ENCODE data around the gene CRACR2B.

CRACR2B gene

GRCh38 chr11:869399-870126 is 41.8 kb downstream of the CRACR2B start:
- Histone ChIP-seq H3K27ac (ENCODE audit: low read depth, low read length) (no peak overlapping the region), H3F3A (ENCODE audit: insufficient read depth) (no peaks in the 10 kb centered on the region), H3K79me2 (ENCODE audit: insufficient read depth, low read length) (no peaks in the 10 kb centered on the region), H2AFZ (ENCODE audit: low read depth, low read length, severe bottlenecking) (no peak overlapping the region), H4K20me1 (ENCODE audit: low read depth, low read length) (no peaks in the 10 kb centered on the region), H3K27me3 (ENCODE audit: low read length) (no peaks in the 10 kb centered on the region), H3K4me3 (ENCODE audit: insufficient read depth, low read length, poor library complexity, severe bottlenecking) (no peak overlapping the region), H3K36me3 (ENCODE audit: low read length) (no peaks in the 10 kb centered on the region), H3K9me2 (replicated peaks; ENCODE audit: insufficient read depth, low read length) (no peaks in the 10 kb centered on the region), H3K9me3 (ENCODE audit: insufficient read depth, low read length) (no peaks in the 10 kb centered on the region), H3K9ac (ENCODE audit: low read length) (no peak overlapping the region), H3K4me2 (ENCODE audit: low read depth, low read length, poor library complexity, severe bottlenecking) (no peak overlapping the region)
- TF ChIP-seq, protein P1, sequence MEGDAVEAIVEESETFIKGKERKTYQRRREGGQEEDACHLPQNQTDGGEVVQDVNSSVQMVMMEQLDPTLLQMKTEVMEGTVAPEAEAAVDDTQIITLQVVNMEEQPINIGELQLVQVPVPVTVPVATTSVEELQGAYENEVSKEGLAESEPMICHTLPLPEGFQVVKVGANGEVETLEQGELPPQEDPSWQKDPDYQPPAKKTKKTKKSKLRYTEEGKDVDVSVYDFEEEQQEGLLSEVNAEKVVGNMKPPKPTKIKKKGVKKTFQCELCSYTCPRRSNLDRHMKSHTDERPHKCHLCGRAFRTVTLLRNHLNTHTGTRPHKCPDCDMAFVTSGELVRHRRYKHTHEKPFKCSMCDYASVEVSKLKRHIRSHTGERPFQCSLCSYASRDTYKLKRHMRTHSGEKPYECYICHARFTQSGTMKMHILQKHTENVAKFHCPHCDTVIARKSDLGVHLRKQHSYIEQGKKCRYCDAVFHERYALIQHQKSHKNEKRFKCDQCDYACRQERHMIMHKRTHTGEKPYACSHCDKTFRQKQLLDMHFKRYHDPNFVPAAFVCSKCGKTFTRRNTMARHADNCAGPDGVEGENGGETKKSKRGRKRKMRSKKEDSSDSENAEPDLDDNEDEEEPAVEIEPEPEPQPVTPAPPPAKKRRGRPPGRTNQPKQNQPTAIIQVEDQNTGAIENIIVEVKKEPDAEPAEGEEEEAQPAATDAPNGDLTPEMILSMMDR (IDR thresholded peaks at IDR 0.05; ENCODE audit: insufficient read depth, low read length, poor library complexity, severe bottlenecking), result no peak

- no peak overlapping the region for H3K27ac ChIP-seq (ENCODE audit: low read depth, low read length)
- H2AFZ ChIP-seq (ENCODE audit: low read depth, low read length, severe bottlenecking), result no peak overlapping the region
- no peaks in the 10 kb centered on the region for H3K9me3 ChIP-seq (ENCODE audit: insufficient read depth, low read length)
- H3K27me3 ChIP-seq (ENCODE audit: low read length), result no peaks in the 10 kb centered on the region
- TF ChIP-seq, protein P1 (IDR thresholded peaks at IDR 0.05; ENCODE audit: insufficient read depth, low read length, poor library complexity, severe bottlenecking), result no peak
- TF ChIP-seq EZH2phosphoT487 (conservative IDR thresholded peaks at IDR 0.05; ENCODE audit: low read length), result no peak
- no peaks in the 10 kb centered on the region for H3F3A ChIP-seq (ENCODE audit: insufficient read depth)
- no peak overlapping the region for H3K4me2 ChIP-seq (ENCODE audit: low read depth, low read length, poor library complexity, severe bottlenecking)
- no peaks in the 10 kb centered on the region for H3K36me3 ChIP-seq (ENCODE audit: low read length)
- no peaks in the 10 kb centered on the region for H3K9me2 ChIP-seq (replicated peaks; ENCODE audit: insufficient read depth, low read length)
- no peak overlapping the region for H3K9ac ChIP-seq (ENCODE audit: low read length)
- H3K4me3 ChIP-seq (ENCODE audit: insufficient read depth, low read length, poor library complexity, severe bottlenecking), result no peak overlapping the region
- no peaks in the 10 kb centered on the region for H4K20me1 ChIP-seq (ENCODE audit: low read depth, low read length)
- no peaks in the 10 kb centered on the region for H3K79me2 ChIP-seq (ENCODE audit: insufficient read depth, low read length)
Observed at GRCh38 chr11:870127-870413, 42.4 kb downstream of the CRACR2B start.

GRCh38 chr11:870418-870817 is 42.7 kb downstream of the CRACR2B start:
- no peak overlapping the region for H2AFZ ChIP-seq (ENCODE audit: low read depth, low read length, severe bottlenecking)
- H3K27ac ChIP-seq (ENCODE audit: low read depth, low read length), result no peak overlapping the region
- H3K4me2 ChIP-seq (ENCODE audit: low read depth, low read length, poor library complexity, severe bottlenecking), result no peak overlapping the region
- no peak for TF ChIP-seq EZH2phosphoT487 (conservative IDR thresholded peaks at IDR 0.05; ENCODE audit: low read length)
- no peak overlapping the region for H3K9ac ChIP-seq (ENCODE audit: low read length)
- H3K79me2 ChIP-seq (ENCODE audit: insufficient read depth, low read length), result no peaks in the 10 kb centered on the region
- H3K36me3 ChIP-seq (ENCODE audit: low read length), result no peaks in the 10 kb centered on the region
- no peaks in the 10 kb centered on the region for H3F3A ChIP-seq (ENCODE audit: insufficient read depth)
- no peak overlapping the region for H3K4me3 ChIP-seq (ENCODE audit: insufficient read depth, low read length, poor library complexity, severe bottlenecking)
- H3K9me3 ChIP-seq (ENCODE audit: insufficient read depth, low read length), result no peaks in the 10 kb centered on the region
- no peaks in the 10 kb centered on the region for H4K20me1 ChIP-seq (ENCODE audit: low read depth, low read length)
- no peaks in the 10 kb centered on the region for H3K27me3 ChIP-seq (ENCODE audit: low read length)
- no peaks in the 10 kb centered on the region for H3K9me2 ChIP-seq (replicated peaks; ENCODE audit: insufficient read depth, low read length)

DNA sequence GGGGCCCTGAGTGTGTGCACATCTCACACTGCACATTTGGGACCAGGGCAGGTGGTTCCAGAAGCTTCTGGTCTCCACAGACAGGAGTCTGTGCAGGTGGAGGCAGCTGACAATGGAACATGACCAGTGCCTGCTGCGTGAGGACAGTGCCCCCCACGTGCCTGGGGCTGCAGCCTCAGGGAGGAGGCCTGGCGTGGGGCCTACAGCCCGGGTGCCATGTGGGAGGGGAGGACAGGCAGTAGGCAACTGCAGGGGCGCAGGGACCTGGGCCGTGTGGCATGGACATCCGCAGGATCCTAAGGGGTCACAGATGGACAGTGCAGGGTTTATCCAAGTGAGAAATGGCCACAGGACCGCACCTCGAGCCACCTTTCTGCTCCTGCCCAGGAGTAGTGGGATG is 43.8 kb downstream of the CRACR2B start:
- H3K4me3 ChIP-seq (ENCODE audit: insufficient read depth, low read length, poor library complexity, severe bottlenecking), result no peak overlapping the region
- no peaks in the 10 kb centered on the region for H3K9me2 ChIP-seq (replicated peaks; ENCODE audit: insufficient read depth, low read length)
- no peaks in the 10 kb centered on the region for H3K79me2 ChIP-seq (ENCODE audit: insufficient read depth, low read length)
- no peaks in the 10 kb centered on the region for H3K9me3 ChIP-seq (ENCODE audit: insufficient read depth, low read length)
- no peaks in the 10 kb centered on the region for H3K27me3 ChIP-seq (ENCODE audit: low read length)
- no peaks in the 10 kb centered on the region for H3F3A ChIP-seq (ENCODE audit: insufficient read depth)
- no peak overlapping the region for H3K9ac ChIP-seq (ENCODE audit: low read length)
- no peaks in the 10 kb centered on the region for H4K20me1 ChIP-seq (ENCODE audit: low read depth, low read length)
- H2AFZ ChIP-seq (ENCODE audit: low read depth, low read length, severe bottlenecking), result no peak overlapping the region
- no peak overlapping the region for H3K27ac ChIP-seq (ENCODE audit: low read depth, low read length)
- no peak for TF ChIP-seq EZH2phosphoT487 (conservative IDR thresholded peaks at IDR 0.05; ENCODE audit: low read length)
- TF ChIP-seq, protein P1 (IDR thresholded peaks at IDR 0.05; ENCODE audit: insufficient read depth, low read length, poor library complexity, severe bottlenecking), result no peak
- H3K36me3 ChIP-seq (ENCODE audit: low read length), result no peaks in the 10 kb centered on the region
- H3K4me2 ChIP-seq (ENCODE audit: low read depth, low read length, poor library complexity, severe bottlenecking), result no peak overlapping the region
